DMS153 treated with DMSO at 0.1 percent for 48 hours (cell line): ENCODE results near the gene E2F2.
"Not testable (repeated sequence)": the region's sequence is repeated elsewhere in the genome, so short reads cannot be mapped to it uniquely, and the experiment has no call there.

Experiments
- DNase-seq: peaks from one replicate; lab custom pipeline; 2025; ENCODE audit not compliant: unreplicated experiment; lab: John Stamatoyannopoulos, UW

Gene E2F2

GRCh38 chr1:23548704-23549143, 17.7 kb upstream of the E2F2 start:
- no peak for DNase-seq

GRCh38 chr1:23546897-23547584, 16.0 kb upstream of the E2F2 start:
- no peak for DNase-seq

- DNase-seq = no peak
These were observed 14.8 kb upstream of the E2F2 start for GRCh38 chr1:23545851-23546250.

- DNase-seq = peak; percentile 74
These were observed 13.7 kb upstream of the E2F2 start for GRCh38 chr1:23544444-23545389.

GRCh38 chr1:23543707-23544443, 12.8 kb upstream of the E2F2 start:
- no peak for DNase-seq

- DNase-seq = not testable (repeated sequence)
These were observed 11.9 kb upstream of the E2F2 start for GRCh38 chr1:23542940-23543339.

- DNase-seq = peak; percentile 85
These were observed 8.7 kb upstream of the E2F2 start for GRCh38 chr1:23539698-23540266.

GRCh38 chr1:23537296-23537973, 6.4 kb upstream of the E2F2 start:
- DNase-seq = no peak

GRCh38 chr1:23533246-23534023, 2.4 kb upstream of the E2F2 start:
- no peak for DNase-seq

- DNase-seq = no peak
These were observed 595 bp upstream of the E2F2 start for GRCh38 chr1:23531562-23532094.

- no peak for DNase-seq
These were observed 816 bp downstream of the E2F2 start for GRCh38 chr1:23530087-23530746.

- DNase-seq = no peak
These were observed 1.6 kb downstream of the E2F2 start for GRCh38 chr1:23529146-23530086.

GRCh38 chr1:23528250-23528978, 2.6 kb downstream of the E2F2 start:
- peak; percentile 88 for DNase-seq

GRCh38 chr1:23527900-23528249, 3.2 kb downstream of the E2F2 start:
- no peak for DNase-seq

- DNase-seq = no peak
These were observed 3.7 kb downstream of the E2F2 start for GRCh38 chr1:23527366-23527765.

GRCh38 chr1:23526329-23527041, 4.5 kb downstream of the E2F2 start:
- no peak for DNase-seq
